SK-MEL-5 (cell line): ENCODE measurements around the gene NUFIP1. TPM values are rescaled to one million over a fixed set of nuclear protein-coding genes. Genes with fewer than 3 reads are reported as not detected.
"Not testable (repeated sequence)": the region's sequence is repeated elsewhere in the genome, so short reads cannot be mapped to it uniquely, and the experiment has no call there.

Source experiments
- DNase-seq: peaks from one replicate; pipeline ENCODE4 v3.0.0-alpha.2; 2016; ENCODE audit warnings: low read depth, low spot score
- in situ Hi-C: cut with HindIII; loops from 2 replicates; pipeline ENCODE4 v1.10.0; 2016; ENCODE audit warnings: low sequenced_read_pairs, high pct_unique_total_duplicates, low pct_unique_long_range_greater_than_20kb
- polyA plus RNA-seq, 2 experiments: library from polyadenylated mRNA; depleted of rRNA; stranded (reverse); fragments of >200 nt; gene quantifications; 2 replicates each; pipeline ENCODE4 v1.2.3, GENCODE V29; 2015
- total RNA-seq: library from RNA; depleted of rRNA; stranded (reverse); fragments of >200 nt; shearing (Covaris generic); gene quantifications from 2 replicates; pipeline ENCODE4 v1.2.3, GENCODE V29; 2014; rRNA removed

The NUFIP1 gene
- 5.1 and 6.1 TPM in 2 replicates for total RNA-seq
- polyA plus RNA-seq (2015; cell fraction: cytosol; rRNA removed) = 7.6 and 9.3 TPM in 2 replicates
- 3.2 and 6.9 TPM in 2 replicates for polyA plus RNA-seq (2015; cell fraction: nucleus; rRNA removed)

DNA sequence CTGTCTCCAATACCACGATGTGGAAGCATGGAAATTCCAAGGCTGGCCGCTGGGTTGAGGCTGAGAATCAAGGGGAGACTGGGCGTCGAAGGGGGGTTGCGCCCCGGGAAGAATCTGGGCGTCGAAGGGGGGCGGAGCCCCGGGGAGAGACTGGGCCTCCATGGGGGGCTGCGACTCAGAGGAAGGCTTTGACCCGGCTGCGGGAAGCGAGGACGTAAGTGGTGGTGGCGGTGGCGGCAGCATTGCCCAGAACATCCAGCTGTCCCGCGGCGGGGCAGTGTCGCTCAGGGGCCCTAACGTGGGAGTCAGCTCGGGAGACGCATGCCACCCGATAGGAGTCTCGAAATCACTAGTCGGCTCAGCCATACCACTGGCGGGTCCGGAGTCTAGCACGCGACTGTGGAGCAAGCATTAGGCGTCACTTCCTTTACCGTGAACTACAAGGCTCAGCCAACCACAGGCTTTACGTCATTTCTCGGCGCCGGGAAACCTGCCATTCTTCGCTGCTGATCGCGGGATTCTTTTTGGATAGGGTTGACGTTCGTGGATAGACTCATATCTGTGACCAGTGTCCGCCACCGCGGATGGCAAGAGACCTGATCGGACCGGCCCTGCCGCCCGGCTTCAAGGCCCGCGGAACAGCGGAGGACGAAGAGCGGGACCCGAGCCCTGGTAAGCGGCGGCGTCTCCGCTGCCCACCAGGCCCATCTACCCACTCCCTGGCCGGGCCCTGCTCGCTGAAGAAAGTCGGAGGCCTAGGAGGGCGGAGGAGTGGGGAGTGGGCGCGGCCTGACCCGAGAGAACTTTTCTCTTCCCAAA, at the start of gene NUFIP1, which contains the start of gene GPALPP1:
NUFIP1 (minus strand) TSS at position 401 of the 819 bp plus-strand sequence; CDS start at position 366, 35 bp downstream.
GPALPP1 (plus strand) TSS at position 468 of the 819 bp plus-strand sequence; CDS start at position 585, 117 bp downstream.
- DNase-seq = peak; percentile 95
- in situ Hi-C loops = no loop called here

DNA sequence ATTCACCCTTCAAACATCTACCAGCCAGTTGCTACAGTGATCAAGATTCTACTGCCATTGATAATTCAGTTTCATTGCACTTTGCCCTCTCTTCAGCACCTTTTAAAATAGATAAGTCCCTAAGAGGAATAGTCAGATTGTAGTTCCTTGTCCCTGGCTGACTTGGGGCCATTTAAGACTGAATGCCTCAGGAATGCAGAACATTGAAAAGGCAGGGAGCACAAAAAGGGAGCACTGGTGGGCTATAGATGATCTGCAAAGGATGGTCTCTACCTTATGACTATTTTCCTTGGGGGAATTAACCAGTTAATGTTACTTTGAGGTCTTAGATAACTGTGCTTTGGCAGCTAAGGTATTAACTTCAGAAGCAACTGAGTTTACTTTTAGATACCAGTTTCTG, 46.9 kb upstream of the NUFIP1 start:
- DNase-seq = no peak
- in situ Hi-C loops = no loop called here

DNA sequence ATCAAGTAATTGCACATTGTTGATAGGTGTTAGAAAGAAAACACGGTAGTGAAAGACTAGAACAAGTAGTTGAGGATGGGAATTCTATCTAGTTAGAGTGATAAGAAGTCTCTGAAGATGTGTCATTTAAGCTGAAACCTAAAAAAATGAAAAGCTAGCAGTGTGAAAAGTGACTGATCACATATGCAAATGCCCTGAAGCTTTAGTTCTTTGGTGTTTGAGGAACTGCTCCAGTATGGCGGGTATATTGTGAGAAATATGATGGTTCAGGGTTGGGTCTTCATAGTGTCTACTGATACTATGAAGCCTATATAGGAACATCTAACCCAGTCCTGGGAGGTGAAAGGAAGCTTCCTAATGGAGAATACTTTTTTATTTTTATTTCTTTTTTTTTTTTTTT, 45.1 kb upstream of the NUFIP1 start:
- in situ Hi-C loops = no loop called here
- no peak for DNase-seq

DNA sequence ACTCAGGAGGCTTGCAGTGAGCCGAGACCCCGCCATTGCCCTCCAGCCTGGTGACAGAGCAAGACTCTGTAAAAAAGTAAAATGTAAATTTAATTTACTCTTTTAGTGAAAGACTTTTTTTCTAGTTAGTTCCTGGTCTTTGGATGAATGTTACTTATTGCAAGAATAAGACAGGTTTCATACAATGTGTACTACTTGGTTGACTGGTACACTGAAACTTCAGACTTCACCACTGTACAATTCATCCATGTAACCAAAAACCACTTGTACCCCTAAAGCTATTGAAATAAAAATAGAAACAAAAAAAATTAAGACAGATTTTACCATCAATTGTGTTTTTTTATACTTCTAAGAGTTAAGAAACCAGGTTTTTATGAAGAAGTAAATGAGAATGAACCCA, 35.6 kb upstream of the NUFIP1 start:
- in situ Hi-C loops = no loop called here
- DNase-seq = no peak

DNA sequence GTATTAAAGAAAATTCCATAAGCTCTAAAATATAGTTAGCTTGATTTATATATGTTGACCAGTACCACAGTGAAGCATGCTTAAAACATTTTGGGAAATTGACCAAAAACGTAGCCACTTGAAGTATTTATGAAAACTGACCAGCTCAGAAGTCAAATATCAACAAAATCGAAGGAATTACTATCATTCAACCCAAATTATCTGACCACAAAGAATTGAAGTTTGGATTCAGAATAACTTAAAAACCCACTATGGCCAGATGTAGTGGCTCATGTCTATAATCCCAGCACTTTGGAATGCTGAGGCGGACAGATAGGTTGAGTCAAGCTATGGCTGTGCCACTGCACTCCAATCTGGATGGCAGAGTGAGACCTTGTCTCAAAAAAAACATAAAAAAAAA, 32.0 kb upstream of the NUFIP1 start:
- no peak for DNase-seq
- in situ Hi-C loops = no loop called here

DNA sequence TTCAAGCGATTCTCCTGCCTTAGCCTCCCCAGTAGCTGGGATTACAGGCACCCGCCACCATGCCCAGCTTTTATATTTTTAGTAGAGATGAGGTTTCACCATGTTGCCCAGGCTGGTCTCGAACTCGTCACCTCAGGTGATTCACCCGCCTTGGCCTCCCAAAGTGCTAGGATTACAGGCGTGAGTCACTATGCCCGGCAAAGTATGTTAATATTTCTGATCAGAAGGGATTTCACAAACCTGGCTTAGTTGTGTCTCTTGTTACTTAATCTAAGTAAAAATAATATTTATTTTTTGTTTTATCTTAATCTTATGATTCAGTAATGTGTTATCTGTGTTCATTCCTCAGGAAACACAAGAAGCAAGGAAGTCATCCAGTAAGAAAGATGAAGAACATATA, 30.7 kb upstream of the NUFIP1 start:
- DNase-seq, in situ Hi-C loops: not testable (repeated sequence)

DNA sequence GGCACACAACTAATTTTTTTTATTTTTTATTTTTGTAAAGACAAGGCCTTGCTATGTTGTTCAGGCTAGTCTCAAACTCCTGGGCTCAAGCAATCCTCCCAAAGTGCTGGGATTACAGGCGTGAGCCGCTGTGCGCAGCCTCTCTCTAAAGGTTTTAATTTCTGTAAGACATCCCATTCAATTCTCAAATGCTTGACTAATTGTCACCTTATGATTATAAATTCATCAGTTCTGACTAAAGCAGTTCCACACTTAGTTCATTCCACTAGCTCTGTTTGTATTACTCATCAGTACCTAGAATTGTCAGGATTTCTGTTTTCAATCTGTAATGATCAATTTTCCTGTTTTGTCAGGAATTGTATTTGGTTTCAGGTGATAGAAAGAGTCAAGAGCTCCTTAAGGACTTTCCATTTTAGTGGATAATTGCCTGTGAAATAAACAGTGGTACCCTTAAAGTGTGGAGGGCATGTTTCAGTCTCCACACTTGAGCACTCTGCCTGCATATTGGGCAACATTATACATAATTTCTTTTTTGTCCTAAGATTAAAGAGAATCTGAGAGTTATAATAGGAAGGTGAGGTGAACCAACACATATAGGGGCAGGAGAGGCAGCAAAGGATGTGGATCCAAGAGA, 27.6 kb upstream of the NUFIP1 start:
- no peak for DNase-seq
- in situ Hi-C loops = no loop called here

DNA sequence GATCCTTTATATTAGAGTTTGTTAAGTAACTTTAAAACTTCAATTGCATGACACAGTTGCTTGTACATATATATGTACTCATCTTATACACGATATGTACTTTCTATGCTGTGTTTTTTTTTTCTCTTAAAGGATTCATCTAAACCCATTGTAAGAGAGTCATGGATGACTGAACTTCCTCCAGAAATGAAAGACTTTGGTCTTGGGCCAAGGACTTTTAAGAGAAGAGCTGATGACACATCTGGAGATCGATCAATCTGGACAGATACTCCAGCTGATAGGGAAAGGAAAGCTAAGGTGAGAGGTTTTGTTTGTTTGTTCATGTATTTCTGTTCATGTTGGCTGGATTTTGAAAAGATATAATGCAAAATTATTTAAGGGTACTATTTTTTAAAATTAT, 26.0 kb upstream of the NUFIP1 start:
- no peak for DNase-seq
- in situ Hi-C loops = no loop called here

DNA sequence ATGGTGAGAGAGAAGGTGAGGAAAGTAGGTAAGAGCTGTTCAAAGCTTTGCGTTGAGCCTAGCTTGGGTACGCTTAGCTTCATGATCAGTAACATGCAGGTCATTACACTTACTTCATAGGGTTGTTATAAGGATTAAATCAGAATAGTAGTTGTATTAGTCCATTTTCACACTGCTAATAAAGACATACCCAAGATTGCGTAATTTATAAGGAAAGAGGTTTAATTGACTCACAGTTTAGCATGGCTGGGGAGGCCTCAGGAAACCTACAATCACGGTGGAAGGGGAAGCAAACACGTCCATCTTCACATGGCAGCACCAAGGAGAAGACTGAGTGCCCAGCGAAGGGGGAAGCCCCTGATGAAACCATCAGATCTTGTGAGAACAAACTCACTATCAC, 21.9 kb upstream of the NUFIP1 start:
- in situ Hi-C loops = no loop called here

DNA sequence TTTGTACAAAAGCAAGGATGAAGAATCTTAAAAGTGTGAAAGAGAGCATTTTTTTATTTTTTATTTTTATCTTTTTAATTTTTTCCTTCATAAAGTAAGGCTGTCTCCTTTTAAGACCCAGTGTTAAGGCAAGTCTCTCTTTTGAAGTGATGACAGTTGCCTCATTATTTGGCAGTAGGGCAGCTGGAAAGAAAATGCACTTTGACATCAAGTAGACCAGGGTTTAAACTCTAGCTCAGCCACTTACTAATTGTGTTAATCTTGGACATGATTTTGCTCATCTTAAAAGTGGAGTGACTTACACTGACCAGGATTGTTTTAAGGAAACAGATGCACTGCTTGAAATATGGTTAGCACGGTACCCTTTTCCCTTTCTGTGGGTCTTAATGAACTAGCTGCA, 18.6 kb upstream of the NUFIP1 start:
- no peak for DNase-seq
- in situ Hi-C loops = no loop called here

More for the DNA sequence above, 21.9 kb upstream of the NUFIP1 start:
- no peak for DNase-seq

DNA sequence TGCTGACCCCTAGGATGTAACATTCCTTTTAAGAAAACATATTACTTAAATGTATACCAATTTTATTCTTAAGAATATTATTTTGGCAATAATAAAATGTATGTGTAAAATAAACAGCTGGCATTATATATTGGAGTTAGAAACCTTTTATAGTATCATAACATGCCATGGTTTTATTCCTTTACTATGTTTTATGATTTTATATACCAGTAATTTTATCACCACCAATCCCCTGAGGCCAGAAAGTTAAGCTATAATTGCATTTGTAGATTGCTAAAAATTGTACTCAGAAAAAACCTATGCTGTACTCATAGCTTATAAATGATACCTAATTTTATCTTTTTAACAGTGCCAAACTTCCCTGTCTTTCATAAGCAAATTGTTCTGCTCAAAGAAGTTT, 18.0 kb upstream of the NUFIP1 start:
- in situ Hi-C loops = no loop called here
- DNase-seq = no peak

DNA sequence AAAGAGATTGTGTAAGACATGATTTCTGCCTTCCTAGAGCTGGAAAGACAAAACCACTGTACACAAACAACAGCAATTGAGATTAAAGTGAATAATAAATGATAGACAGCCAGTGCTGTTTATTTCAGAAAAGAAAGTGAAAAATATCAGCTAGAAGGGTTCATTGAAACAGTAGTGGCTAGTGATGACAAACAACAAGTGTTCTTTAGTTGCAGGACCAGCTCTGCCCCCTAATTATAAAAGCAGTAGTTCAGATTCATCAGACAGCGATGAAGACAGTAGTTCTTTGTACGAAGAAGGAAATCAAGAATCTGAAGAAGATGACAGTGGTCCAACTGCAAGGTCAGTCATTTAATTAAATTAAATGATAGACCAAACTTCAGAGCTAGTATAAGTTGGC, 14.8 kb upstream of the NUFIP1 start:
- peak; percentile 54 for DNase-seq

DNA sequence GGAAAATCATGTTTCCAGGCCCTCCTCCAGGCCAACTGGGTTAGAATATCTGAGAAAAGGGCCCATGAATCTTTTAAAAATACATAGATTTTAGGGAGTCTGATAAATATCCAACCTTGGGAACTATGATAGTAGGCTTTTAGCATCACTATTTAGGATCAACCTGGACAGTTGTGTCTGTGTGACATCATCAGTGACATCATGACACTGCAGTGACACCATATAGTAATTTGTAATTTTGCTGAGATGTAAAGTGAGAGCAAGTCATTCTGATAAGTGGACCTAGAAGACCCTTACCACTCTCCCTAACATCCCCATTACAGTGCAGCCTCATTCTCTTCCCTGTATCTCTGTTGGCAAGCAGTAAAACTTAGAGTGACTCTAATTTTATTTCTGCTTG, 14.1 kb upstream of the NUFIP1 start:
- in situ Hi-C loops = no loop called here
- DNase-seq = no peak

More for the DNA sequence above, 14.8 kb upstream of the NUFIP1 start:
- in situ Hi-C loops = no loop called here

DNA sequence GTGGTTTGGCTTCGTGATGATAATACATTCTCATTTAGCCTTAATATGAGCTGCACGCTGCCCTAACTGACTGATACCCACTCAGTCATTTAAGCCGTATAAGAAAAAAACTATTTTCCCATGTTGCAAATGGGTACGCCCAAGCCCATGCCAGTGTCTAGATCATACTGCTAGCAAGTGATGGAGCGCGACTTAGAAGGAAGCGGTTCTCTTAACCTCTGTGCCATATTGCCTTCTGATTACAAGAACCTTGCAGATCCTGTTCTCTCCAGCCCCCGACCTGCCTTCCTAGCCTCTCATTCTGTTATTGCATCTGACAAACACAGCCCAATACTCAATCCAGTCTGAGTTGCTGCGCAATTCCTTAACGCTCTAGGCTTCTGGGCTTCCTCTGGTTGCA, 670 bp upstream of the NUFIP1 start:
- DNase-seq = no peak
- in situ Hi-C loops = no loop called here

DNA sequence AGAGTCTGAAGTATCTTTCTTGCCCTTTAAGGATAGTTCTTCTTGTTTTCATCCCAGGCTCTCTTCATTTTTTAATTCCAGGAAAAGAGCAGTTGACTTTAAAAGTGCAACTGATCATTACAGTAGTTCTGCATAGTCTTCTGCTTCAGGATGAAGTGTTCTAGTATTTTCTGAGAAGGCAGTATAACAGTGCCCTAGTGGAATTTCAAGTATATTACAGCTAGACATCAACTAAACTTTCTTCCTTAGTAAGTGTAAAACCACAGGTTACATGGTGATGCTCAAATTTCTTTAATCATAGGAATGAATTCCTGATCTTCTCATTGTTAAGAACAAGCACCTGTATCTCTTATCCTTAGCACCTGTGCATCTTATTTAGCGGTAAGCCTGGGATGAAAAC, 10.9 kb downstream of the NUFIP1 start:
- DNase-seq = no peak
- in situ Hi-C loops = no loop called here

DNA sequence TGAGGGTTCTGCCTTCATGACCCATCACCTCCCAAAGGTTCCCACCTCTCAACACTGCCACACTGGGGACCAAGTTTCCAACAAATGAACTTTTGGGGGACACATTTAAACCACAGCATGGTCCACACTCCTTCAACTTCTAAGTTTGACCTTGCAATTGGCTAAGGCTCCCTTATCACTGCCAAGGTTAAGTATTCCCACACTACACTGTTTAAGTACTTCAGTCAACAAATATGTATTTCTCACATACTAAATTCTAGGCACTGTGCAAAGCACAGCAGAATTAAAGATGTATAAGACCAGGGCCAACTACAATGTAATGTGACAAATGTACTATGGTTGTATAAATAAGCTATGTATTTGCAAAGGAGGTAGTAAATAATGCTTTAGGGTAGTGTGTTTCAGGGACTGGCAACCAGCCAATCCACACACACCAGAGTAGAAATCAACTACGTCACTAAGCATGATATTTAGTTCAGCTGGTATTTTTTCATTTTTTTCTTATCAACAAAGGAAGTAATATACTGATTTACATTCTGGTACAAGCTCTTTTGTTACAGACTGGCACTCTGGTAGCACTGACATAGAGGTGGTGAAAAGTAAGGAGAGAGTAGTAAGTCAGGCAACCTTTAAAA, 12.2 kb downstream of the NUFIP1 start:
- in situ Hi-C loops = no loop called here
- DNase-seq = no peak

DNA sequence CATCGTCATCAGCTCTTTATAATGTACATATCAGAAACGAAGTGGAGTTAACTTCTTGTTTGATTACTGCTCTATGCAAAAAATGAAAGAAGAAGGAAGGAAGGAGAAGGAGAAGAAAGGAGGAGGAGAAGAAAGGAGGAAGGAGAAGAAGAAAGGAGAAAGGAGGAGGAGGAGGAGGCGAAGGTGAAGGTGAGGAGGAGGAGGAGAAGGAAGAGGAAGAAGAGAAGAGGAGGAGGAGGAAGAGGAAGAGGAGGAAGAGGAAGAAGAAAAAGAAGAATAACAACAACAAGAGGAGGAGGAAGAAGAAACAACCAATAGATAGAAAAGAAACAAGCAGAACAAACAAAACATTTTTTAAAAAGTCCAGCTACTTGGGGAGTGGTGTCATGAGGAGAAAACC, 13.1 kb downstream of the NUFIP1 start:
- in situ Hi-C loops = no loop called here
- no peak for DNase-seq

DNA sequence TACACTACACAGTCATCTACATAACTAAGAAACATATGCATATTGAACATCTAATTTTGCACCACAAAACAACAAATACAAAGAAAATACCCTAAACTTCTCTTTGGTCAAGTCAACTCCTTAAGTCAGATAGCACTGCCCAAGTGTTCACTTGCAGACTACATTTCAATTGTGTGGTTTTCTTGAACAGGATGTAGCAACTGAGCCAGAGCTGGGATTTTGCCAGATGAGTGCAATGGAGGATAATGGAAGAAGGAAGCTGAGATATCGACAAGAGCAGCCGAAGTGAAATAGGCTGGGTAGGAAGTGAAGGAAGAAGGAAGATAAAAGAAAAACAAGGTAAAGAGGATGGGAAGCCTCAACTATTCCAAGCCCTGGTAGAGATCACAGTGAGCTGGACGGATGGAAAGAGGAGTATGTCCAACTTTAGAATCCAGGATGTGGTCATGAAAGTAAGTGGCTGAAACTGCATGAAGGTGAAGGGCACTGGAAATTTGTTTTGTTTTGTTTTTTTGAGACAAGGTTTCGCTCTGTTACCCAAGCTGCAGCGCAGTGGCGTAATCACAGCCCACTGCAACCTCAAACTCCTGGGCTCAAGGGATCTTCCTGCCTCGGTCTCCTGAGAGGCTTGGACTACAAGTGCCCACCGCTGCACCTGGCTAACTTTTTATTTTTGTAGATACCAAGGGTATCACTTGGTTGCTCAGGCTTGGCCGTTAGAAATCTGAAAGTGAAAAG, 15.0 kb downstream of the NUFIP1 start:
- DNase-seq = no peak
- in situ Hi-C loops = no loop called here
